OCI-LY3 (cell line): ENCODE results near the gene SPECC1.
A peak's percentile ranks its signal among the peaks of the same experiment; 100 is the strongest.

Experiments
- H2AFZ ChIP-seq: fragments of 200-600, 300-600 bp; shearing (Covaris generic); 2 replicates; pipeline ENCODE4 v1.6.0; 2014; ENCODE audit warnings: antibody characterized with exemption, low read depth, low read length
- H3K27ac ChIP-seq: fragments of 200-600, 300-600 bp; sonication (generic); 2 replicates; pipeline ENCODE4 v1.5.1; 2014; ENCODE audit warnings: mild to moderate bottlenecking, low read length, moderate library complexity, mixed read lengths
- H3K27me3 ChIP-seq: fragments of 200-600, 300-600 bp; sonication (generic); 2 replicates; pipeline ENCODE4 v1.6.1; 2014; ENCODE audit warnings: low read depth, low read length, mixed read lengths
- H3K36me3 ChIP-seq: fragments of 200-600, 300-600 bp; sonication (generic); replicated peaks from 2 replicates; pipeline ENCODE3; 2014; ENCODE audit warnings: low read depth, low read length, mixed read lengths
- H3K4me1 ChIP-seq: fragments of 300-600, 200-600 bp; sonication (generic); 2 replicates; pipeline ENCODE4 v1.6.1; 2014; ENCODE audit warnings: low read length, mixed read lengths
- H3K4me2 ChIP-seq: fragments of 200-600, 300-600 bp; sonication (generic); 2 replicates; pipeline ENCODE4 v1.6.1; 2014; ENCODE audit warnings: low read length, mixed read lengths
- H3K4me3 ChIP-seq: fragments of 300-600, 200-600 bp; sonication (generic); 2 replicates; pipeline ENCODE4 v1.5.1; 2014; ENCODE audit warnings: antibody characterized with exemption, mild to moderate bottlenecking, low read length, moderate library complexity
- H3K79me2 ChIP-seq: fragments of 300-600, 200-600 bp; shearing (Covaris generic); 2 replicates; pipeline ENCODE4 v1.6.1; 2014; ENCODE audit warnings: mild to moderate bottlenecking, low read length, mixed read lengths
- H3K9ac ChIP-seq: fragments of 300-600, 200-600 bp; shearing (Covaris generic); 2 replicates; pipeline ENCODE4 v1.6.0; 2014; ENCODE audit warnings: mild to moderate bottlenecking, low read length, moderate library complexity
- H3K9me3 ChIP-seq: fragments of 200-600, 300-600 bp; shearing (Covaris generic); 2 replicates; pipeline ENCODE4 v1.6.1; 2014; ENCODE audit warnings: low read length, mixed read lengths; ENCODE audit not compliant: insufficient read depth
- H4K20me1 ChIP-seq: fragments of 200-600, 300-600 bp; sonication (generic); 2 replicates; pipeline ENCODE4 v1.6.1; 2016; ENCODE audit warnings: low read length, mixed read lengths; ENCODE audit not compliant: insufficient read depth
- CTCF ChIP-seq: fragments of 200-600, 300-600 bp; sonication (generic); IDR thresholded peaks from 2 replicates; pipeline ENCODE4 v1.5.1; 2014; ENCODE audit warnings: antibody characterized with exemption, low read length, low read depth
- EZH2phosphoT487 ChIP-seq: fragments of 200-600 bp; shearing (Covaris generic); IDR thresholded peaks from 2 replicates; pipeline ENCODE4 v1.6.1; 2018; ENCODE audit warnings: antibody characterized with exemption, mixed run types, low read depth

Gene SPECC1

DNA sequence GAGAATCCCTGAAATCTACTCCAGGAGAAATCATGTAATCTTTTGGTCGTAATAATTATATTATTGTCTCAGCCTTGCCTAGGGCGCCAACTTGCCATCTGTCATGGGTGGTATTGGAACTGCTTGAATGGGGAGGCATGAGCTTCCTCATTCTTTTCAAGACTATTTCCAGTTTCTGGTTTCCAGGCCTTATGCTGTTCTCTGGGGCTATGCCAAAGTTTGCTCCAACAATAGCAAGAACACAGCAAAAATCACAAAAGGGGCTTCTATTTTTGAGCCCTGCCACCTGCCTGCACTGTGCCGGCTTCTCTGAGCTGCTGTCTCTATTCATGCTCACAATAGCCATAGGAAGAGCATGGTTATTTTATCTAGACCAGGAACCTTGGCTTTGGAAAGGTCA, 111.7 kb downstream of the SPECC1 start:
- Histone ChIP-seq H3K27ac (no peak overlapping the region), H3K4me1 (no peaks in the 10 kb centered on the region), H3K4me2 (no peak overlapping the region), H2AFZ (no peak overlapping the region), H3K4me3 (no peak overlapping the region), H3K9ac (no peak overlapping the region), H3K9me3 (no peaks in the 10 kb centered on the region), H3K27me3 (no peaks in the 10 kb centered on the region), H4K20me1 (no peaks in the 10 kb centered on the region), H3K36me3 (no peaks in the 10 kb centered on the region), H3K79me2 (no peaks in the 10 kb centered on the region)
- no peak for TF ChIP-seq EZH2phosphoT487
- TF ChIP-seq CTCF: no peak

DNA sequence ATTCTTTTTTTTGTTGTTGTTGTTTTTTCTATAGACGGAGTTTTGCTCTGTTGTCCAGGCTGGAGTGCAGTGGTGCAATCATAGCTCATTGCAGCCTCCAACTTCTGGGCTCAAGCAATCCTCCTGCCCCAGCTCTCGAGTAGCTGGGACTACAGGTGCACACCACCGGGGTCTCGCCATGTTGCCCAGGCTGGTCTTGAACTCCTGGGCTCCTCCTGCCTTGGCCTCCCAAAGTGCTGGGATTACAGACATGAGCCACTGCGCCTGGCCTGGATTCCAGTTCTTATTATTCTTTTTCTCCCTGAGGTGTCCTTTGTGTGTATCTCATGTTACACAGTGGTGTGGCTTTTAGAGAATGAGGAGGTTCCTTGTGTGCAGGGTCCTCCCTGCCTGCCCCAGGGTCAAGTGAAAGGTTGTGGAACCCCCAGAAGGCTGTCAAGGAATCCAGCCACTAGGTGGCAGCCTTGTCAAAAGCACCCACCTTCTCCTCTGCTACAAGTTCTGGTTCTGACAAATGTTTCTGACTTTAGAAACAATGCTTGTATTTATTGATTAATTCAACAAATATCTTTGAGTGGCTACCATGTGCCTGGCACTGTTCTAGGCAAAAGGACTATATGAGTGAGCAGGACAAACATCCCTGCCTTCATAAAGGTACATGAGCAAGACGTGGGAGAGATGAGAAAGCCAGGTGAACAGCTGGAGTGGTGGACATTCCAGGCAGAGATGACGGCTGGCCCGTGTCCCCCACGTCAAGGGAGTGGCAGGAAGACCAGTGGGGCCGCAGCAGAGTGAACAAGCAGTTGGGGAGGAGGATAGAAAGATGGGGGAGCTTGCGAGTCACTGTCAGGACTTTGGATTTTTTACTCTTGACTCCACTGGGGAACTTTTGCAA, 112.4 kb downstream of the SPECC1 start:
- H2AFZ ChIP-seq: no peak overlapping the region
- H3K4me1 ChIP-seq: no peaks in the 10 kb centered on the region
- H3K4me3 ChIP-seq: no peak overlapping the region
- H3K9ac ChIP-seq: no peak overlapping the region
- H3K27ac ChIP-seq: no peak overlapping the region
- H3K27me3 ChIP-seq: no peaks in the 10 kb centered on the region
- no peaks in the 10 kb centered on the region for H3K36me3 ChIP-seq
- no peak for TF ChIP-seq EZH2phosphoT487
- TF ChIP-seq CTCF: peak; percentile 54
- no peaks in the 10 kb centered on the region for H3K9me3 ChIP-seq
- no peaks in the 10 kb centered on the region for H3K79me2 ChIP-seq
- no peak overlapping the region for H3K4me2 ChIP-seq
- no peaks in the 10 kb centered on the region for H4K20me1 ChIP-seq

DNA sequence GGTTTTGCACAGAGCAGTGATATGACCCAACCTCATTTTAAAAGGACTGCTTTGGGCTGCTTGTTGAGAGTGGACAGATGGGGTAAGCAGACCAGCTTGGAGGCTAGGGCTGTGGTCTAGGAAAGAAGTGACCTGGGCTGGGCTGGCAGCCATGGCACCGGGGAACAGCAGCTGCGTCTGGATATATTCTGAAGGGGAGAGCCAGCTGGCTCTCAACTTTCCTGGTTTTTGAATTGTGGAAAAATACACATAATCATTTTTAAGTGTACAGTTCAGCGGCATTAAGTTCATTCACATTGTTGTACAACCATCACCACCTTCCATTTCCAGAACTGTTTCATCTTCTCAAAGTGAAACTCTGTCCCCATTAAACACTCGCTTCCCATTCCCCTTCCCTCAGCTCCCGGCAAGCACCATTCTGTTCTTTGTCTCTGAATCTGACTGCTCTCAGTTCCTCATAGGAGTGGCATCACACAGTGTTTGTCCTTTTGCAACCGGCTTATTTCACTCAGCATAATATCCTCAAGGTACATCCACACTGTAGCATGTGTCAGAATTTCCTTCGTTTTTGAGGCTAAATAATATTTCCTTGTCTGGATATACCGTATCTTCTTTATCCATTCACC, 113.2 kb downstream of the SPECC1 start:
- Histone ChIP-seq H3K4me2 (no peak overlapping the region), H4K20me1 (no peaks in the 10 kb centered on the region), H3K27me3 (no peaks in the 10 kb centered on the region), H3K9ac (no peak overlapping the region), H3K9me3 (no peaks in the 10 kb centered on the region), H3K4me1 (no peaks in the 10 kb centered on the region), H2AFZ (no peak overlapping the region), H3K27ac (no peak overlapping the region), H3K4me3 (no peak overlapping the region), H3K79me2 (no peaks in the 10 kb centered on the region), H3K36me3 (no peaks in the 10 kb centered on the region)
- no peak for TF ChIP-seq EZH2phosphoT487
- no peak for TF ChIP-seq CTCF

DNA sequence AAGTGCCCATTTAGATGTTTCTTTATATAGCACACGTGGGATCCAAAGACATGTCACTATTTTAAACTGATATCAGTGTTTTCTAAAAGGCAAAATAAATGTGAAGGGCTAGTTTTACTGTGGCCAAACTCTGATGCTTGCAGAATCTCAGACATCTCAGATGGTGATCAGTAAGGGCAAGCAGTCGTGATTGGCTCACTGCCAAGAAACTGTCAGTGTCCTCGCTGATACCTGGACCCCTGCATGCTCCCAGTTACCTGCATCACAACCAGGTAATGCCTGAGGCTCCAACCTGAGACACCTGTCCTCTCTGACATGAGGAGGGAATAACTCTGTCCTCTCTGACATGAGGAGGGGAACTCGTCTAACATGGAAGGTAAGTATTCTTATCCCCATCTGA, 114.0 kb downstream of the SPECC1 start:
- H3K9me3 ChIP-seq: no peaks in the 10 kb centered on the region
- H3K4me3 ChIP-seq: no peak overlapping the region
- no peaks in the 10 kb centered on the region for H3K36me3 ChIP-seq
- no peak overlapping the region for H3K9ac ChIP-seq
- no peak overlapping the region for H2AFZ ChIP-seq
- H3K4me1 ChIP-seq: no peaks in the 10 kb centered on the region
- no peak overlapping the region for H3K4me2 ChIP-seq
- TF ChIP-seq EZH2phosphoT487 (no peak), CTCF (no peak)
- H3K27me3 ChIP-seq: no peaks in the 10 kb centered on the region
- no peak overlapping the region for H3K27ac ChIP-seq
- H3K79me2 ChIP-seq: no peaks in the 10 kb centered on the region
- no peaks in the 10 kb centered on the region for H4K20me1 ChIP-seq
